Pancreas (tissue), 10 donors: ENCODE measurements around the gene HMGCL. TPM values are rescaled to one million over a fixed set of nuclear protein-coding genes. Genes with fewer than 3 reads are reported as not detected.
A peak's percentile ranks its signal among the peaks of the same experiment; 100 is the strongest.

Experiments
- ATAC-seq, 4 donors: fragments of 200-7000 bp; cut with Tn5 transposase; one replicate each; pipeline versions ENCODE4 v1.8.0 to v1.9.1; 2020; ENCODE audit warnings: mild to moderate bottlenecking in 4 of 4, moderate library complexity in 4 of 4
- DNase-seq, 6 donors: peaks; one replicate each; pipeline ENCODE4 v3.0.0-alpha.2; 2020
- FAIRE-seq: peaks from 2 replicates; lab custom pipeline; 2012; peaks lifted over from hg19 to GRCh38; lab: Jason Lieb, UNC
- H3K27ac ChIP-seq, 4 donors: fragments of 200-600 bp; sonication (generic); 1 replicate in 3 of 4; 2 replicates in 1 of 4; pipeline versions ENCODE4 v1.5.0 to v1.8.0; 2020
- H3K27me3 ChIP-seq, 4 donors: fragments of 200-600 bp; one replicate each; pipeline ENCODE4 v1.8.0; 2021
- H3K36me3 ChIP-seq, 3 donors: fragments of 200-600 bp; sonication (generic) in 1 of 3; one replicate each; pipeline versions ENCODE4 v1.5.0 to v1.8.0; 2020 to 2021
- H3K4me1 ChIP-seq, 3 donors: fragments of 200-600 bp; one replicate each; pipeline ENCODE4 v1.8.0; 2021
- H3K4me3 ChIP-seq, 4 donors: fragments of 200-600 bp; sonication (generic) in 2 of 4; one replicate each; pipeline versions ENCODE4 v1.5.0 to v1.8.0; 2020 to 2021
- H3K9me3 ChIP-seq, 4 donors: fragments of 200-600 bp; one replicate each; pipeline ENCODE4 v1.8.0; 2021
- WGBS, 2 donors: extraction: QIAGEN DNeasy Blood & Tissue Kit; methylation state at CpG; one replicate each; pipeline ENCODE4 v1.1.7; 2013; 5-methylcytosine and 5-hydroxymethylcytosine counted together
- intact Hi-C, 3 donors: fragments of 100-400 bp; cut with DNase I; formaldehyde crosslinking; loops; one replicate each; pipeline versions ENCODE4 v1.11.1 to v1.14.2; 2022
- polyA plus RNA-seq, 2 donors: library from polyadenylated mRNA; stranded (reverse); fragments of 200-250 nt; gene quantifications; one replicate each; pipeline ENCODE4 v1.2.3, GENCODE V29; 2013
- total RNA-seq, 6 donors: library from RNA; stranded (reverse); fragmentation: NEBNext Ultra II Directional in 4 of 6; extraction: Animal tissue kit (Norgen Biotek cat#: 25700) in 4 of 6; gene quantifications; one replicate each; pipeline versions ENCODE4 v1.2.1 to v1.2.4, GENCODE V29; 2021 to 2023
- TF ChIP-seq, protein P1 (sequence below), 4 donors: fragments of 200-600 bp; sonication (generic) in 3 of 4; IDR thresholded peaks; one replicate each; pipeline versions ENCODE4 v1.5.0 to v1.8.0; 2021; ENCODE audit warnings: antibody characterized with exemption in 4 of 4
- donor health status: healthy with polysubstance abuse.
- donor health status: DM: no; HTN: no; CAD: no; lungs with moderate emphysema.
- donor health status: DM: no; HTN: no; CAD: no.
- donor health status: control.
- donor health status: control.
- donor health status: Bipolar disorder and iron deficiency.
- donor health status: DM: yes; HTN: yes; CAD: no.
- donor health status: DM: no; HTN: no; CAD: no.
- donor health status: DM: no; HTN: no; CAD: no.
- donor health status: DM: yes; HTN: yes; CAD: no.

HMGCL gene
- total RNA-seq (10 to 100 TPM; 16.2 to 26.0 (median 16.9) TPM), polyA plus RNA-seq (10 to 100 TPM; 18.9 to 27.0 TPM)

- peak within 1 kb of the TSS; percentile 77 to 91 (median 87) for H3K27ac ChIP-seq
- ATAC-seq (peak; percentile 98 to 100 (median 100)), FAIRE-seq (no peak), DNase-seq (peak; percentile 86 to 95 (median 92))
- H3K27me3 ChIP-seq: no peaks in the 10 kb centered on the region
- H3K9me3 ChIP-seq: no peaks in the 10 kb centered on the region
- WGBS, 2 donors: 0% methylated on average over 42 of the region's 42 CpGs
- TF ChIP-seq, protein P1, sequence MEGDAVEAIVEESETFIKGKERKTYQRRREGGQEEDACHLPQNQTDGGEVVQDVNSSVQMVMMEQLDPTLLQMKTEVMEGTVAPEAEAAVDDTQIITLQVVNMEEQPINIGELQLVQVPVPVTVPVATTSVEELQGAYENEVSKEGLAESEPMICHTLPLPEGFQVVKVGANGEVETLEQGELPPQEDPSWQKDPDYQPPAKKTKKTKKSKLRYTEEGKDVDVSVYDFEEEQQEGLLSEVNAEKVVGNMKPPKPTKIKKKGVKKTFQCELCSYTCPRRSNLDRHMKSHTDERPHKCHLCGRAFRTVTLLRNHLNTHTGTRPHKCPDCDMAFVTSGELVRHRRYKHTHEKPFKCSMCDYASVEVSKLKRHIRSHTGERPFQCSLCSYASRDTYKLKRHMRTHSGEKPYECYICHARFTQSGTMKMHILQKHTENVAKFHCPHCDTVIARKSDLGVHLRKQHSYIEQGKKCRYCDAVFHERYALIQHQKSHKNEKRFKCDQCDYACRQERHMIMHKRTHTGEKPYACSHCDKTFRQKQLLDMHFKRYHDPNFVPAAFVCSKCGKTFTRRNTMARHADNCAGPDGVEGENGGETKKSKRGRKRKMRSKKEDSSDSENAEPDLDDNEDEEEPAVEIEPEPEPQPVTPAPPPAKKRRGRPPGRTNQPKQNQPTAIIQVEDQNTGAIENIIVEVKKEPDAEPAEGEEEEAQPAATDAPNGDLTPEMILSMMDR (IDR thresholded peaks at IDR 0.05): no peak
- no peaks in the 10 kb centered on the region for H3K36me3 ChIP-seq
- intact Hi-C loops: no loop called here
- peak within 1 kb of the TSS; percentile 76 to 99 (median 90) for H3K4me3 ChIP-seq
- H3K4me1 ChIP-seq: peaks cover 0 to 6% (median 3%) of the 10 kb centered on the region in 3 donors
Observed at GRCh38 chr1:23825076-23825761, at the start of gene HMGCL. Gene HMGCL, minus strand, starts transcription at chr1:23825429. Its CDS starts 14 bp downstream, at chr1:23825415.

DNA sequence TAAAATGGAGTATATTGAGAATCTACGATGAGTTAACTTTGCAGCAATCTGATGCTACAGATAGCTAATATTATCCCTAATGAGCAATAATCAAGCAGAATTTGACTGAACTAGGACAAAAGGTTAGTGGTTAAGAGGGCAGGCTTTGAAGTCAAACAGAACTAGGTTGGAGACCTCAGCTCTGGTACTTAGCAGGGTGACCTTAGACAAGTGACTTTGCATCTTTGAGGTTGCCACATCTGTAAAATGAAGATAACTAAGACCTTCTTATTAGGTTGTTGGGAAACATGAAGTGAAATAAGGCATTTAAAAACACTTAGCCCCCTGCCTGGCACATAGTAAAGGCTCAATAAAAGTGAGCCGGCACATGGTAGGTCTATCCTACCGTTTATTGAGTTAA lies 47.2 kb upstream of the HMGCL start:
- Histone ChIP-seq H3K9me3 (no peaks in the 10 kb centered on the region), H3K4me1 (no peaks in the 10 kb centered on the region), H3K27me3 (no peaks in the 10 kb centered on the region), H3K4me3 (no peak overlapping the region), H3K36me3 (no peaks in the 10 kb centered on the region), H3K27ac (no peak overlapping the region)
- TF ChIP-seq, protein P1 (IDR thresholded peaks at IDR 0.05): no peak
- DNase-seq (no peak), ATAC-seq (no peak), FAIRE-seq (no peak)
- intact Hi-C loops: no loop called here
- WGBS, 2 donors: 73 to 79% methylated on average over 3 of the region's 3 CpGs

GRCh38 chr1:23869051-23869450 lies 43.8 kb upstream of the HMGCL start:
- TF ChIP-seq, protein P1 (IDR thresholded peaks at IDR 0.05): no peak
- FAIRE-seq (no peak), ATAC-seq (no peak), DNase-seq (peak in 1 of 6 donors; percentile 25)
- no peak overlapping the region for H3K27ac ChIP-seq
- peak overlapping the region in 2 of 4 donors; percentile 75 to 96 for H3K4me3 ChIP-seq
- H3K4me1 ChIP-seq: peaks cover 0 to 8% (median 0%) of the 10 kb centered on the region in 3 donors
- no peaks in the 10 kb centered on the region for H3K9me3 ChIP-seq
- WGBS, 2 donors: 57 to 63% methylated on average over 10 of the region's 10 CpGs
- H3K27me3 ChIP-seq: no peaks in the 10 kb centered on the region
- intact Hi-C loops: loop anchor here in 1 of 3 donors (10.0 kb wide), 1 partner anchor 94 kb away; the partner anchor contains the start of gene PITHD1
- peaks cover 0 to 10% (median 0%) of the 10 kb centered on the region in 3 donors for H3K36me3 ChIP-seq

DNA sequence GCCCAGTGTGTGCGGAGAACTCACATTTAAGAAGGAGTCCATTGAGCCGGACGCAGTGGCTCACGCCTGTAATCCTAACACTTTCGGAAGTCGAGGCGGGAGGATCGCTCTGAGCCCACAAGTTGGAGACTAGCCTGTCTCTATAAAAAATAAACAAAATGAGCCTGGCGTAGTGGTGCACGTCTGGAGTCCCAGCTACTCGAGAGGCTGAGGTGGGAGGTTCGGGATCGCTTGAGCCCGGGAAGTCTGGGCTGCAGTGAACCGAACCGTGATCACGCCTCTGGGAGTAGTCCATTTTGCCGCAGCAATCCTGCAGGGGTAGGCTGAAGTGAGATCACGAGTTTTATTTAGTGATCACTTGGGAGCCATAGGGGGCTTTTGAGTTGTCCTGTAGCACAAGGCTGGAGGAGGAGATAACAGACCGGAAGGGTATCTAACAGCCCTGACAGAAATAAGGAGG lies 43.4 kb upstream of the HMGCL start:
- WGBS, 2 donors: 11 to 12% methylated on average over 20 of the region's 20 CpGs
- peak; percentile 30 to 36 (median 33) for ATAC-seq

More for the DNA sequence above, 43.4 kb upstream of the HMGCL start:
- no peak for FAIRE-seq
- Histone ChIP-seq H3K4me3 (peak overlapping the region; percentile 2 to 96 (median 76)), H3K27me3 (no peaks in the 10 kb centered on the region), H3K27ac (peak overlapping the region; percentile 1 to 66 (median 58)), H3K9me3 (no peaks in the 10 kb centered on the region), H3K4me1 (peaks cover 0 to 8% (median 0%) of the 10 kb centered on the region in 3 donors), H3K36me3 (peaks cover 0 to 10% (median 0%) of the 10 kb centered on the region in 3 donors)
- peak in 1 of 6 donors; percentile 18 for DNase-seq
- TF ChIP-seq, protein P1 (IDR thresholded peaks at IDR 0.05): peak in 1 of 4 donors; percentile 21
- intact Hi-C loops: loop anchor here in 1 of 3 donors (10.0 kb wide), 1 partner anchor 94 kb away; the partner anchor contains the start of gene PITHD1
